ENCODE measurements around the gene HOXD4. TPM values are rescaled to one million over a fixed set of nuclear protein-coding genes. Genes with fewer than 3 reads are reported as not detected.

HOXD4 gene
- total and polyA plus RNA-seq, 3 donors from 2014 or later: 2.7 to 13.3 (median 11.5) TPM

DNA sequence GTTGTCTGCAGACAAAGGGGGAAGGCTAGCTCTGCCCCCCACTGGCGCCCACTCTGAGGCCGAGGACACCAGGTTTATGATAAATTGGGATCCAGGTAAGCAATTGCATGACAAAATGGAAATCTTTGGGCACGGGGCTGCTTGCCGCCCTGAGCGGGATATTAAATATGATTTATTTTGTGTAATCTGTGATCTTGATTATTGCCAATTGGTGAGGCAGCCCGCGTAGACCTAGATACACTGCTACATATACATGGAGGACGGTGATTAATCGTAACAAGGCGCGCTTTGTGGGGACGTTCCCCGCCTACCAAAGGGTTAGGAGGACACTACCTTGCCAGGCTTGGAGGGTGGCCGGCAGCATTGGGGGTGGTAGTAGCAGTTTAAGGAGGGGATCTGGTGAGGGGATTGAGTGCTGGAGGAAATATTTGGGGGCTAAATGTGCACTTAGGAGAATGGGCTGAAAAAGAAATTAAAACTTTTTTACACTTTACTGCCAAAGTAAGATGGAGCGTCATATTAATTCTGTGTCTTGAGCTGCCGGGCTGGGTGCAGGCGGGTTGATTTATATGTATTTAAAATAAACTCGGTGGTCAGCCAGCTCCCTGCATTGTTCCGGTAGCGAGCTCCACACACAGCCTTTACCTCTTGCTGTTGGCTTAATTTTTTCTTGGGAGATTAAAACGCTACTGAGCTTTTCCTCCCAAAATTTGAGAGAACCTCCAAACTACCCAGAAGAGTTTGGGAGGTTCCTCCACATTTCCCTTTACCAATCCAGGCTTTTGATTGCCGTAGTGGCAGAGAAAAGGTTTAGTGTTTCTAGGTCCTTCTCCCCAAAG is 9.9 kb downstream of the HOXD4 start:
- TF ChIP-seq, protein P1, sequence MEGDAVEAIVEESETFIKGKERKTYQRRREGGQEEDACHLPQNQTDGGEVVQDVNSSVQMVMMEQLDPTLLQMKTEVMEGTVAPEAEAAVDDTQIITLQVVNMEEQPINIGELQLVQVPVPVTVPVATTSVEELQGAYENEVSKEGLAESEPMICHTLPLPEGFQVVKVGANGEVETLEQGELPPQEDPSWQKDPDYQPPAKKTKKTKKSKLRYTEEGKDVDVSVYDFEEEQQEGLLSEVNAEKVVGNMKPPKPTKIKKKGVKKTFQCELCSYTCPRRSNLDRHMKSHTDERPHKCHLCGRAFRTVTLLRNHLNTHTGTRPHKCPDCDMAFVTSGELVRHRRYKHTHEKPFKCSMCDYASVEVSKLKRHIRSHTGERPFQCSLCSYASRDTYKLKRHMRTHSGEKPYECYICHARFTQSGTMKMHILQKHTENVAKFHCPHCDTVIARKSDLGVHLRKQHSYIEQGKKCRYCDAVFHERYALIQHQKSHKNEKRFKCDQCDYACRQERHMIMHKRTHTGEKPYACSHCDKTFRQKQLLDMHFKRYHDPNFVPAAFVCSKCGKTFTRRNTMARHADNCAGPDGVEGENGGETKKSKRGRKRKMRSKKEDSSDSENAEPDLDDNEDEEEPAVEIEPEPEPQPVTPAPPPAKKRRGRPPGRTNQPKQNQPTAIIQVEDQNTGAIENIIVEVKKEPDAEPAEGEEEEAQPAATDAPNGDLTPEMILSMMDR (IDR thresholded peaks at IDR 0.05): no peak
- no peak for TF ChIP-seq POLR2A (IDR thresholded peaks at IDR 0.05)
- intact Hi-C loops (cut with DNase I; ENCODE audit: low total_unique reads): no loop called here
- H3K27ac ChIP-seq: no peak overlapping the region
- H3K4me3 ChIP-seq: peak overlapping the region in 1 of 2 donors; percentile 56
- no peak for DNase-seq
- H3K27me3 ChIP-seq: no peaks in the 10 kb centered on the region
- no peaks in the 10 kb centered on the region for H3K9me3 ChIP-seq
- H3K36me3 ChIP-seq (ENCODE audit: low read depth, missing control alignments): no peaks in the 10 kb centered on the region
- 43 to 64% methylated on average over 22 of the region's 22 CpGs for WGBS, 2 donors
- peaks cover 3% of the 10 kb centered on the region for H3K4me1 ChIP-seq

- WGBS, 2 donors: 35 to 36% methylated on average over 17 to 22 of the region's 22 CpGs
- Histone ChIP-seq H3K27me3 (no peaks in the 10 kb centered on the region), H3K36me3 (ENCODE audit: low read depth, missing control alignments) (no peaks in the 10 kb centered on the region), H3K4me1 (peaks cover 3% of the 10 kb centered on the region), H3K27ac (peak overlapping the region in 1 of 2 donors; percentile 58), H3K9me3 (no peaks in the 10 kb centered on the region), H3K4me3 (peak overlapping the region in 1 of 2 donors; percentile 7)
- intact Hi-C loops (cut with DNase I; ENCODE audit: low total_unique reads): no loop called here
- TF ChIP-seq POLR2A (IDR thresholded peaks at IDR 0.05): no peak
- TF ChIP-seq, protein P1 (IDR thresholded peaks at IDR 0.05): no peak
- DNase-seq: no peak
Observed at GRCh38 chr2:176161825-176162626, 10.7 kb downstream of the HOXD4 start.

GRCh38 chr2:176162911-176163671 is 11.7 kb downstream of the HOXD4 start:
- 38 to 56% methylated on average over 28 to 29 of the region's 29 CpGs for WGBS, 2 donors
- H3K9me3 ChIP-seq: no peaks in the 10 kb centered on the region
- no peak for DNase-seq
- no peaks in the 10 kb centered on the region for H3K27me3 ChIP-seq
- H3K4me3 ChIP-seq: peak overlapping the region in 1 of 2 donors; percentile 7
- H3K27ac ChIP-seq: no peak overlapping the region
- H3K36me3 ChIP-seq (ENCODE audit: low read depth, missing control alignments): no peaks in the 10 kb centered on the region
- TF ChIP-seq, protein P1 (IDR thresholded peaks at IDR 0.05): no peak
- no peak for TF ChIP-seq POLR2A (IDR thresholded peaks at IDR 0.05)
- intact Hi-C loops (cut with DNase I; ENCODE audit: low total_unique reads): no loop called here
- H3K4me1 ChIP-seq: peaks cover 3% of the 10 kb centered on the region

- Histone ChIP-seq H3K4me1 (peaks cover 3% of the 10 kb centered on the region), H3K9me3 (no peaks in the 10 kb centered on the region), H3K4me3 (no peak overlapping the region), H3K27ac (no peak overlapping the region), H3K27me3 (no peaks in the 10 kb centered on the region), H3K36me3 (ENCODE audit: low read depth, missing control alignments) (no peaks in the 10 kb centered on the region)
- intact Hi-C loops (cut with DNase I; ENCODE audit: low total_unique reads): no loop called here
- no peak for DNase-seq
- TF ChIP-seq, protein P1 (IDR thresholded peaks at IDR 0.05): no peak
- TF ChIP-seq POLR2A (IDR thresholded peaks at IDR 0.05): no peak
- 56 to 69% methylated on average over 12 of the region's 12 CpGs for WGBS, 2 donors
Observed at GRCh38 chr2:176163672-176164056, 12.3 kb downstream of the HOXD4 start.
